Measurements from ENCODE around the gene LENG1.
"Not testable (repeated sequence)": the region's sequence is repeated elsewhere in the genome, so short reads cannot be mapped to it uniquely, and the experiment has no call there.

The LENG1 gene

DNA sequence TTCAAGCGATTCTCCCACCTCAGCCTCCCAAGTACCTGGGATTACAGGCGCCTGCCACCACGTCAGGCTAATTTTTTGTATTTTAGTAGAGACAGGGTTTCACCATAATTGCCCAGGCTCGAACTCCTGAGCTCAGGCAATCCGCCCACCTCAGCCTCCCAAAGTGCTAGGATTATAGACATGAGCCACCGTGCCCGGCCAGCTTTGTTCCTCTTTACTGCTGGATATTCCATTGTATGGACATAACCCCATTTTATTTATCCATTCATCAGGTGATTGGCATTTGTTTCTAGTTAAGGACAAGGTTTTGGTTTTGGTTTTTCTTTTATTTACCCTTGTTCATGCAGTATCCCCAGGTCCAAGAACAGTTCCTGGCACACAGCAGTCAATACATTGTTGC is 37.0 kb upstream of the LENG1 start:
- no peak for TF ChIP-seq EZH2phosphoT487 (IDR thresholded peaks at IDR 0.05; ENCODE audit: borderline replicate concordance)
- TF ChIP-seq, protein P1, sequence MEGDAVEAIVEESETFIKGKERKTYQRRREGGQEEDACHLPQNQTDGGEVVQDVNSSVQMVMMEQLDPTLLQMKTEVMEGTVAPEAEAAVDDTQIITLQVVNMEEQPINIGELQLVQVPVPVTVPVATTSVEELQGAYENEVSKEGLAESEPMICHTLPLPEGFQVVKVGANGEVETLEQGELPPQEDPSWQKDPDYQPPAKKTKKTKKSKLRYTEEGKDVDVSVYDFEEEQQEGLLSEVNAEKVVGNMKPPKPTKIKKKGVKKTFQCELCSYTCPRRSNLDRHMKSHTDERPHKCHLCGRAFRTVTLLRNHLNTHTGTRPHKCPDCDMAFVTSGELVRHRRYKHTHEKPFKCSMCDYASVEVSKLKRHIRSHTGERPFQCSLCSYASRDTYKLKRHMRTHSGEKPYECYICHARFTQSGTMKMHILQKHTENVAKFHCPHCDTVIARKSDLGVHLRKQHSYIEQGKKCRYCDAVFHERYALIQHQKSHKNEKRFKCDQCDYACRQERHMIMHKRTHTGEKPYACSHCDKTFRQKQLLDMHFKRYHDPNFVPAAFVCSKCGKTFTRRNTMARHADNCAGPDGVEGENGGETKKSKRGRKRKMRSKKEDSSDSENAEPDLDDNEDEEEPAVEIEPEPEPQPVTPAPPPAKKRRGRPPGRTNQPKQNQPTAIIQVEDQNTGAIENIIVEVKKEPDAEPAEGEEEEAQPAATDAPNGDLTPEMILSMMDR (conservative IDR thresholded peaks at IDR 0.05; ENCODE audit: low read length), result no peak
- H3K36me3 ChIP-seq (ENCODE audit: insufficient read depth, low read length), result peaks cover 12% of the 10 kb centered on the region; the same call in 1 of the 2 replicates
- H3K9me2 ChIP-seq (replicated peaks; ENCODE audit: low read depth, low read length), result no peaks in the 10 kb centered on the region
- H3K9me3 ChIP-seq (ENCODE audit: insufficient read depth, low read depth, low read length), result no peaks in the 10 kb centered on the region
- no peaks in the 10 kb centered on the region; the same call in 1 of the 2 replicates for H3F3A ChIP-seq (ENCODE audit: low read depth)
- peaks cover 29% of the 10 kb centered on the region for H3K79me2 ChIP-seq (ENCODE audit: insufficient read depth, low read length)
- no peak overlapping the region for H3K4me3 ChIP-seq (ENCODE audit: low read length, poor library complexity, severe bottlenecking)
- no peak overlapping the region for H2AFZ ChIP-seq (ENCODE audit: low read length)
- peaks cover 17% of the 10 kb centered on the region for H4K20me1 ChIP-seq (ENCODE audit: insufficient read depth, low read length, poor library complexity, severe bottlenecking)
- no peak overlapping the region for H3K4me2 ChIP-seq (ENCODE audit: low read depth, low read length, poor library complexity, severe bottlenecking)
- peaks cover 15% of the 10 kb centered on the region for H3K4me1 ChIP-seq (ENCODE audit: insufficient read depth, low read length, poor library complexity, severe bottlenecking)
- no peaks in the 10 kb centered on the region for H3K27me3 ChIP-seq (ENCODE audit: insufficient read depth, low read length, poor library complexity, severe bottlenecking)
- H3K9ac ChIP-seq (ENCODE audit: low read depth, low read length, poor library complexity, severe bottlenecking), result no peak overlapping the region

DNA sequence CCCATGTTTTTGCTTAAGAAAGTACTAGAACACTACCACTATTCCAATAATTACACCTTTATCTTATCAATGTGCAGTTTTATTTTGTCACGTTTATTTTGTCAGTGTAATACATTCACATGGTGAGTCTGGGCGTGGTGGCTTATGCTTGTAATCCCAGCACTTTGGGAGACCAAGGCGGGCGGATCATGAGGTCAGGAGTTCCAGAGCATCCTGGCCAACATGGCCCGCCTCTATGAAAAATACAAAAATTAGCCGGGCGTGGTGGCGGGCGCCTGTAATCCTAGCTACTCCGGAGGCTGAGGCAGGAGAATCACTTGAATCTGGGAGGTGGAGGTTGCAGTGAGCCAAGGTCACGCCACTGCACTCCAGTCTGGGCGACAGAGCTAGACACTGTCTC is 34.9 kb upstream of the LENG1 start:
- H3K4me3 ChIP-seq (ENCODE audit: low read length, poor library complexity, severe bottlenecking); H3F3A ChIP-seq (ENCODE audit: low read depth); H3K9me3 ChIP-seq (ENCODE audit: insufficient read depth, low read depth, low read length); H3K36me3 ChIP-seq (ENCODE audit: insufficient read depth, low read length); H3K9ac ChIP-seq (ENCODE audit: low read depth, low read length, poor library complexity, severe bottlenecking); H3K4me2 ChIP-seq (ENCODE audit: low read depth, low read length, poor library complexity, severe bottlenecking); H2AFZ ChIP-seq (ENCODE audit: low read length); H3K27me3 ChIP-seq (ENCODE audit: insufficient read depth, low read length, poor library complexity, severe bottlenecking); H3K9me2 ChIP-seq (replicated peaks; ENCODE audit: low read depth, low read length): not testable (repeated sequence)
- H3K79me2 ChIP-seq (ENCODE audit: insufficient read depth, low read length), result peaks cover 21% of the 10 kb centered on the region
- H3K4me1 ChIP-seq (ENCODE audit: insufficient read depth, low read length, poor library complexity, severe bottlenecking), result peaks cover 13% of the 10 kb centered on the region
- peaks cover 15% of the 10 kb centered on the region for H4K20me1 ChIP-seq (ENCODE audit: insufficient read depth, low read length, poor library complexity, severe bottlenecking)

DNA sequence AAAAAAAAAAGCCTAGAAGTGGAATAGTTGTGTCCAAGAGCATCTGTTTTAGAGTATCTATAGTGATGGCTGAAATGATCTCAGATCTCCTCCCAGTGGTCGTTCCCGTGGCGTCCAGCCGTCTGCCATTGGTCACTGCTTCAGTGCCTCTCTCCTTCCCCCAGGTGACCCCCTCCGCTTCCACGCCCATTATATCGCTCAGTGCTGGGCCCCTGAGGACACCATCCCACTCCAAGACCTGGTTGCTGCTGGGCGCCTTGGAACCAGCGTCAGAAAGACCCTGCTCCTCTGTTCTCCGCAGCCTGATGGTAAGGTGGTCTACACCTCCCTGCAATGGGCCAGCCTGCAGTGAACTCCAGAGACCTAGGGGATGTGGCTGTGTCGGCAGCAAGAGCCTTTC is 33.5 kb upstream of the LENG1 start:
- H2AFZ ChIP-seq (ENCODE audit: low read length), result no peak overlapping the region
- no peaks in the 10 kb centered on the region for H3K9me2 ChIP-seq (replicated peaks; ENCODE audit: low read depth, low read length)
- peaks cover 21% of the 10 kb centered on the region for H4K20me1 ChIP-seq (ENCODE audit: insufficient read depth, low read length, poor library complexity, severe bottlenecking)
- no peaks in the 10 kb centered on the region for H3K9me3 ChIP-seq (ENCODE audit: insufficient read depth, low read depth, low read length)
- H3K4me1 ChIP-seq (ENCODE audit: insufficient read depth, low read length, poor library complexity, severe bottlenecking), result peaks cover 13% of the 10 kb centered on the region
- no peaks in the 10 kb centered on the region for H3K27me3 ChIP-seq (ENCODE audit: insufficient read depth, low read length, poor library complexity, severe bottlenecking)
- H3K4me2 ChIP-seq (ENCODE audit: low read depth, low read length, poor library complexity, severe bottlenecking), result no peak overlapping the region
- no peaks in the 10 kb centered on the region for H3F3A ChIP-seq (ENCODE audit: low read depth)
- H3K9ac ChIP-seq (ENCODE audit: low read depth, low read length, poor library complexity, severe bottlenecking), result no peak overlapping the region
- TF ChIP-seq, protein P1 (conservative IDR thresholded peaks at IDR 0.05; ENCODE audit: low read length), result no peak
- TF ChIP-seq EZH2phosphoT487 (IDR thresholded peaks at IDR 0.05; ENCODE audit: borderline replicate concordance), result no peak
- no peak overlapping the region for H3K4me3 ChIP-seq (ENCODE audit: low read length, poor library complexity, severe bottlenecking)
- H3K79me2 ChIP-seq (ENCODE audit: insufficient read depth, low read length), result peaks cover 28% of the 10 kb centered on the region
- peaks cover 10% of the 10 kb centered on the region; the same call in 1 of the 2 replicates for H3K36me3 ChIP-seq (ENCODE audit: insufficient read depth, low read length)

DNA sequence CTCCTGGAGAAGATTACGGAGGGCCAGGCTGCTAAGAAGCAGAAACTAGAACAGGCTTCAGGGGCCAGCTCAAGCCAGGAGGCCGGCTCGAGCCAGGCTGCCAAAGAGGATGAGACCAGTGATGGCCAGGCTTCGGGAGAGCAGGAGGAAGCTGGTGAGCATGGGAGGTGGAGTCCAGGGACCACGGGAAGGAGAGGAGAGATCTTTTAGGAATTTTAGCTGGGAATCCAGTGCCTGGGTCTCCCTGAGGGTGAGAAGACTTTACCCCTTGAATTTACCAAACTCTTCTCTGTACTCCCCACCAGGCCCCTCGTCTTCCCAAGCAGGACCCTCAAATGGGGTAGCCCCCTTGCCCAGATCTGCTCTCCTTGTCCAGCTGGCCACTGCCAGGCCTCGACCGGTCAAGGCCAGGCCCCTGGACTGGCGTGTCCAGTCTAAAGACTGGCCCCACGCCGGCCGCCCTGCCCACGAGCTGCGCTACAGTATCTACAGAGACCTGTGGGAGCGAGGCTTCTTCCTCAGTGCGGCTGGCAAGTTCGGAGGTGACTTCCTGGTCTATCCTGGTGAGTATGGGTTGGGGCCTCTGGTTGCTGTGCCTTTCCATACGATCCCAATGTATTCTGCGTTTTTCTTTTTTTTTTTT is 32.4 kb upstream of the LENG1 start:
- H3K4me2 ChIP-seq (ENCODE audit: low read depth, low read length, poor library complexity, severe bottlenecking), result peak overlapping the region; percentile 82
- H2AFZ ChIP-seq (ENCODE audit: low read length), result no peak overlapping the region
- peak overlapping the region; percentile 93 for H3K9ac ChIP-seq (ENCODE audit: low read depth, low read length, poor library complexity, severe bottlenecking)
- no peaks in the 10 kb centered on the region for H3K9me3 ChIP-seq (ENCODE audit: insufficient read depth, low read depth, low read length)
- no peaks in the 10 kb centered on the region for H3K27me3 ChIP-seq (ENCODE audit: insufficient read depth, low read length, poor library complexity, severe bottlenecking)
- no peaks in the 10 kb centered on the region for H3F3A ChIP-seq (ENCODE audit: low read depth)
- H3K9me2 ChIP-seq (replicated peaks; ENCODE audit: low read depth, low read length), result no peaks in the 10 kb centered on the region
- H3K4me3 ChIP-seq (ENCODE audit: low read length, poor library complexity, severe bottlenecking), result peak overlapping the region; percentile 89
- peaks cover 26% of the 10 kb centered on the region for H4K20me1 ChIP-seq (ENCODE audit: insufficient read depth, low read length, poor library complexity, severe bottlenecking)
- H3K4me1 ChIP-seq (ENCODE audit: insufficient read depth, low read length, poor library complexity, severe bottlenecking), result peaks cover 21% of the 10 kb centered on the region
- peaks cover 10% of the 10 kb centered on the region; the same call in 1 of the 2 replicates for H3K36me3 ChIP-seq (ENCODE audit: insufficient read depth, low read length)
- H3K79me2 ChIP-seq (ENCODE audit: insufficient read depth, low read length), result peaks cover 39% of the 10 kb centered on the region
- TF ChIP-seq, protein P1 (conservative IDR thresholded peaks at IDR 0.05; ENCODE audit: low read length), result no peak
- TF ChIP-seq EZH2phosphoT487 (IDR thresholded peaks at IDR 0.05; ENCODE audit: borderline replicate concordance), result no peak
